ENCODE results near the gene GPRASP3.

GRCh38 chrX:102697494-102697893 is 23.0 kb upstream of the GPRASP3 start:
- TF ChIP-seq, protein P1, sequence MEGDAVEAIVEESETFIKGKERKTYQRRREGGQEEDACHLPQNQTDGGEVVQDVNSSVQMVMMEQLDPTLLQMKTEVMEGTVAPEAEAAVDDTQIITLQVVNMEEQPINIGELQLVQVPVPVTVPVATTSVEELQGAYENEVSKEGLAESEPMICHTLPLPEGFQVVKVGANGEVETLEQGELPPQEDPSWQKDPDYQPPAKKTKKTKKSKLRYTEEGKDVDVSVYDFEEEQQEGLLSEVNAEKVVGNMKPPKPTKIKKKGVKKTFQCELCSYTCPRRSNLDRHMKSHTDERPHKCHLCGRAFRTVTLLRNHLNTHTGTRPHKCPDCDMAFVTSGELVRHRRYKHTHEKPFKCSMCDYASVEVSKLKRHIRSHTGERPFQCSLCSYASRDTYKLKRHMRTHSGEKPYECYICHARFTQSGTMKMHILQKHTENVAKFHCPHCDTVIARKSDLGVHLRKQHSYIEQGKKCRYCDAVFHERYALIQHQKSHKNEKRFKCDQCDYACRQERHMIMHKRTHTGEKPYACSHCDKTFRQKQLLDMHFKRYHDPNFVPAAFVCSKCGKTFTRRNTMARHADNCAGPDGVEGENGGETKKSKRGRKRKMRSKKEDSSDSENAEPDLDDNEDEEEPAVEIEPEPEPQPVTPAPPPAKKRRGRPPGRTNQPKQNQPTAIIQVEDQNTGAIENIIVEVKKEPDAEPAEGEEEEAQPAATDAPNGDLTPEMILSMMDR (IDR thresholded peaks at IDR 0.05) = no peak
- TF ChIP-seq POLR2A (IDR thresholded peaks at IDR 0.05) = no peak

Measured in adrenal gland (tissue), 5 donors.